DOHH2 (cell line): ENCODE results near the gene TRAF5.
"Not testable (repeated sequence)": the region's sequence is repeated elsewhere in the genome, so short reads cannot be mapped to it uniquely, and the experiment has no call there.

Experiments
- H3F3A ChIP-seq: fragments of 200-600 bp; sonication (generic), shearing (Covaris generic); 2 replicates; pipeline ENCODE4 v1.6.0; 2016; ENCODE audit warnings: antibody characterized with exemption, mild to moderate bottlenecking; ENCODE audit not compliant: control insufficient read depth, insufficient read depth
- H3K27ac ChIP-seq: fragments of 200-600 bp; sonication (generic); 2 replicates; pipeline ENCODE4 v1.5.1; 2014; ENCODE audit warnings: low read depth, mild to moderate bottlenecking, low read length, moderate library complexity
- H3K27me3 ChIP-seq: fragments of 200-600 bp; sonication (generic); 2 replicates; pipeline ENCODE4 v1.6.1; 2014; ENCODE audit warnings: mild to moderate bottlenecking, low read length, mixed read lengths; ENCODE audit not compliant: control insufficient read depth
- H3K36me3 ChIP-seq: fragments of 200-600 bp; sonication (generic); 2 replicates; pipeline ENCODE4 v1.6.1; 2014; ENCODE audit warnings: mild to moderate bottlenecking, low read length, moderate library complexity, mixed read lengths; ENCODE audit not compliant: control insufficient read depth
- H3K4me1 ChIP-seq: fragments of 200-600 bp; sonication (generic); 2 replicates; pipeline ENCODE4 v1.6.1; 2014; ENCODE audit warnings: mild to moderate bottlenecking, low read length, mixed read lengths; ENCODE audit not compliant: control insufficient read depth
- H3K4me2 ChIP-seq: fragments of 200-600 bp; sonication (generic); 2 replicates; pipeline ENCODE4 v1.6.0; 2014; ENCODE audit warnings: mild to moderate bottlenecking, low read length, moderate library complexity
- H3K4me3 ChIP-seq: fragments of 200-600 bp; sonication (generic); 2 replicates; pipeline ENCODE4 v1.5.1; 2014; ENCODE audit warnings: mild to moderate bottlenecking, low read length, mixed read lengths
- H3K79me2 ChIP-seq: fragments of 200-600 bp; sonication (generic); 2 replicates; pipeline ENCODE4 v1.6.1; 2014; ENCODE audit warnings: mild to moderate bottlenecking, low read length, mixed read lengths; ENCODE audit not compliant: control insufficient read depth
- H3K9me2 ChIP-seq: fragments of 200-600 bp; sonication (generic); replicated peaks from 2 replicates; pipeline ENCODE4 v1.6.1; 2014; ENCODE audit warnings: mild to moderate bottlenecking, low read length, mixed read lengths; ENCODE audit not compliant: control insufficient read depth
- H3K9me3 ChIP-seq: fragments of 200-600 bp; sonication (generic); 2 replicates; pipeline ENCODE4 v1.6.1; 2014; ENCODE audit warnings: antibody characterized with exemption, low read length, mixed read lengths; ENCODE audit not compliant: control insufficient read depth, insufficient read depth
- H4K20me1 ChIP-seq: fragments of 200-600 bp; sonication (generic); 2 replicates; pipeline ENCODE4 v1.6.0; 2014; ENCODE audit warnings: low read depth, mild to moderate bottlenecking, antibody characterized with exemption, low read length, moderate library complexity; ENCODE audit not compliant: control insufficient read depth, insufficient read depth
- EZH2phosphoT487 ChIP-seq: fragments of 200-600 bp; sonication (generic); IDR thresholded peaks from 2 replicates; pipeline ENCODE4 v1.6.1; 2017; ENCODE audit warnings: borderline replicate concordance, mild to moderate bottlenecking, antibody characterized with exemption, low read length, moderate library complexity, mixed read lengths
- TF ChIP-seq, protein P1 (sequence below): fragments of 200-600 bp; sonication (generic); IDR thresholded peaks from one replicate; pipeline ENCODE4 v1.5.1; 2014; ENCODE audit warnings: antibody characterized with exemption, mild to moderate bottlenecking, low read depth, low read length; ENCODE audit not compliant: poor library complexity, severe bottlenecking

The TRAF5 gene

GRCh38 chr1:211411639-211412038 lies 85.0 kb downstream of the TRAF5 start:
- no peaks in the 10 kb centered on the region for H3K9me3 ChIP-seq
- H3K9me2 ChIP-seq, result no peaks in the 10 kb centered on the region

GRCh38 chr1:211415700-211416099 lies 89.1 kb downstream of the TRAF5 start:
- no peaks in the 10 kb centered on the region for H3F3A ChIP-seq
- no peaks in the 10 kb centered on the region for H3K27me3 ChIP-seq
- H3K9me3 ChIP-seq, result no peaks in the 10 kb centered on the region
- H3K4me3 ChIP-seq, result no peak overlapping the region
- no peak overlapping the region for H3K4me2 ChIP-seq
- TF ChIP-seq EZH2phosphoT487, result no peak
- TF ChIP-seq, protein P1, sequence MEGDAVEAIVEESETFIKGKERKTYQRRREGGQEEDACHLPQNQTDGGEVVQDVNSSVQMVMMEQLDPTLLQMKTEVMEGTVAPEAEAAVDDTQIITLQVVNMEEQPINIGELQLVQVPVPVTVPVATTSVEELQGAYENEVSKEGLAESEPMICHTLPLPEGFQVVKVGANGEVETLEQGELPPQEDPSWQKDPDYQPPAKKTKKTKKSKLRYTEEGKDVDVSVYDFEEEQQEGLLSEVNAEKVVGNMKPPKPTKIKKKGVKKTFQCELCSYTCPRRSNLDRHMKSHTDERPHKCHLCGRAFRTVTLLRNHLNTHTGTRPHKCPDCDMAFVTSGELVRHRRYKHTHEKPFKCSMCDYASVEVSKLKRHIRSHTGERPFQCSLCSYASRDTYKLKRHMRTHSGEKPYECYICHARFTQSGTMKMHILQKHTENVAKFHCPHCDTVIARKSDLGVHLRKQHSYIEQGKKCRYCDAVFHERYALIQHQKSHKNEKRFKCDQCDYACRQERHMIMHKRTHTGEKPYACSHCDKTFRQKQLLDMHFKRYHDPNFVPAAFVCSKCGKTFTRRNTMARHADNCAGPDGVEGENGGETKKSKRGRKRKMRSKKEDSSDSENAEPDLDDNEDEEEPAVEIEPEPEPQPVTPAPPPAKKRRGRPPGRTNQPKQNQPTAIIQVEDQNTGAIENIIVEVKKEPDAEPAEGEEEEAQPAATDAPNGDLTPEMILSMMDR, result no peak
- H4K20me1 ChIP-seq, result no peaks in the 10 kb centered on the region
- no peaks in the 10 kb centered on the region for H3K4me1 ChIP-seq
- no peaks in the 10 kb centered on the region for H3K79me2 ChIP-seq
- no peak overlapping the region for H3K27ac ChIP-seq
- H3K9me2 ChIP-seq, result no peaks in the 10 kb centered on the region
- H3K36me3 ChIP-seq, result no peaks in the 10 kb centered on the region

More at GRCh38 chr1:211411639-211412038, 85.0 kb downstream of the TRAF5 start:
- no peaks in the 10 kb centered on the region for H3F3A ChIP-seq
- TF ChIP-seq EZH2phosphoT487, result no peak
- TF ChIP-seq, protein P1, result no peak
- no peaks in the 10 kb centered on the region for H4K20me1 ChIP-seq
- H3K4me2 ChIP-seq, result no peak overlapping the region
- H3K4me3 ChIP-seq, result no peak overlapping the region
- H3K36me3 ChIP-seq, result no peaks in the 10 kb centered on the region
- no peak overlapping the region for H3K27ac ChIP-seq
- no peaks in the 10 kb centered on the region for H3K4me1 ChIP-seq
- H3K27me3 ChIP-seq, result no peaks in the 10 kb centered on the region
- no peaks in the 10 kb centered on the region for H3K79me2 ChIP-seq

GRCh38 chr1:211416246-211416627 lies 89.6 kb downstream of the TRAF5 start:
- not testable (repeated sequence) for H3K4me3 ChIP-seq, H3K9me3 ChIP-seq, H3K4me1 ChIP-seq, H3K27me3 ChIP-seq, H3K27ac ChIP-seq, H3K4me2 ChIP-seq, H3F3A ChIP-seq, H3K9me2 ChIP-seq, H4K20me1 ChIP-seq, H3K79me2 ChIP-seq, H3K36me3 ChIP-seq

GRCh38 chr1:211416628-211417323 lies 90.1 kb downstream of the TRAF5 start:
- not testable (repeated sequence) for H3K4me3 ChIP-seq, H3K9me3 ChIP-seq, H3K27ac ChIP-seq, H3K36me3 ChIP-seq, H4K20me1 ChIP-seq, H3F3A ChIP-seq, H3K9me2 ChIP-seq, H3K27me3 ChIP-seq, H3K79me2 ChIP-seq, H3K4me1 ChIP-seq, H3K4me2 ChIP-seq
